Measurements from ENCODE around the gene TTC16.
A peak's percentile ranks its signal among the peaks of the same experiment; 100 is the strongest.

Gene TTC16, protein sequence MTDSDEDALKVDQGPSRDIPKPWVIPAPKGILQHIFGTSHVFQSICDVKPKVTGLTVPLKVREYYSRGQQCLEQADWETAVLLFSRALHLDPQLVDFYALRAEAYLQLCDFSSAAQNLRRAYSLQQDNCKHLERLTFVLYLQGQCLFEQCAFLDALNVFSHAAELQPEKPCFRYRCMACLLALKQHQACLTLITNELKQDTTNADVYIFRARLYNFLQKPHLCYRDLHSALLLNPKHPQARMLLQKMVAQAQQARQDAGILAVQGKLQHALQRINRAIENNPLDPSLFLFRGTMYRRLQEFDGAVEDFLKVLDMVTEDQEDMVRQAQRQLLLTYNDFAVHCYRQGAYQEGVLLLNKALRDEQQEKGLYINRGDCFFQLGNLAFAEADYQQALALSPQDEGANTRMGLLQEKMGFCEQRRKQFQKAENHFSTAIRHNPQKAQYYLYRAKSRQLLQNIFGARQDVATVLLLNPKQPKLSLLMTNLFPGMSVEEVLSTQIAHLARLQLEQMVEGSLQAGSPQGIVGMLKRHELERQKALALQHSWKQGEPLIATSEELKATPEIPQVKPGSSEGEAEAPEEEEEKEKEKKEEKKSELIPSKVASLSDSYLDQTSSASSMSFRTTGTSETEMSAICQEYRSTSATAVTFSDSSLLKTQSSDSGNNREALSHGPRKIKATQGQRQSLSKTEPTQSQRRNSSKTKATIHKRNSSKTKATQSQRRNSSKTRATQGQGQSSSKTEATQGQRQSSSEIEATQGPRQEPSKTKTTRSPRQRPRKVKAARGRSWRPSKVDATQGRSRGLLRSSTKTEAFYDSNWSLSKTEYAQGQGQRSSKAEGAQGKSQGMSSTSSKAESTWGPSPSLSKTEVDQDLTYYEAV

DNA sequence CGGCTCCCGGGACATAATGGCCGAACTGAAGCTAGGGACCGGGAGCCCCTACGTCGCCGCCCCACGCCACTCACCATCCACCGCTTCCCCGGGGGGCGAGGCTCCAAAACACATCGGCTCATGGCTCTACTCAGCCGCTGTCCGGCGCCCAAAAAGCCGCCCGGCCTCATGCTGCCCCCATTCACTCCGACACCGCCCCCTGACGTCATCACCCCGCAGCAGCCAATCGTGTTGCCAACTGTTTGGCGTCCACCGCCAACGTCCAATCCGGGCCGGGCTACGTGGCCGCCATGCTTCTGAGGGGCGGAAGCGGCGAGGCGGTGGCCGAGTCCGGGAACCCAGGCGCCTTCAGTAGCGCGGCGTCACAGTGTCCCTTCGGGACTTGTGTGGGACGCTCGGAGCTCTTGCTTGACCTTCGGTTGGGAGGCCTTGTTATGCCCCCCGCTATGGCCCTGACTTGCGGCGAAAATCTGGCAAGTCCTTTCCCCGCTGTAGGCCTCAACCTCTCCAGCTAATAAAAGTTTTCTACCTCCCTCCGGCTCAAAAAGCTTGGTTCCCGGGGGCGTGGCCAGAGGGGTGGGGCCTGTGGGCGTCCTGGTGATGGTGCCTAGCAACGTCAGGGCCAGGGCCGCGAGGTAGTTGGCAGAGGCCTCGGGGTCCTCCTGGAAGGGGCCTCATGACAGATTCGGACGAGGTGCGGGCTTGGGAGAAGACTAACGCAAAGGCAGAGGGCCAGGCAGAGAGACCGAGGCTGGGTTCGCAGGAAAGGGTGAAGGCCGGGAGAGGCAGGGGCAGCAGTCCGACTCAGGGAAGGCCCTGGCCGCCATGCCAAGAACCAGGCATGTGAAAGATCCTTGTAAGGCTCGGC is at the start of gene TTC16, which contains the start of gene PTRH1:
TSS of gene TTC16 (plus strand) at position 610 of the 868 bp plus-strand sequence. CDS start at position 677, 67 bp downstream.
TSS of gene PTRH1 (minus strand) at position 194 of the 868 bp plus-strand sequence. CDS start at position 170, 24 bp downstream.
- DNase-seq = peak; percentile 98

DNA sequence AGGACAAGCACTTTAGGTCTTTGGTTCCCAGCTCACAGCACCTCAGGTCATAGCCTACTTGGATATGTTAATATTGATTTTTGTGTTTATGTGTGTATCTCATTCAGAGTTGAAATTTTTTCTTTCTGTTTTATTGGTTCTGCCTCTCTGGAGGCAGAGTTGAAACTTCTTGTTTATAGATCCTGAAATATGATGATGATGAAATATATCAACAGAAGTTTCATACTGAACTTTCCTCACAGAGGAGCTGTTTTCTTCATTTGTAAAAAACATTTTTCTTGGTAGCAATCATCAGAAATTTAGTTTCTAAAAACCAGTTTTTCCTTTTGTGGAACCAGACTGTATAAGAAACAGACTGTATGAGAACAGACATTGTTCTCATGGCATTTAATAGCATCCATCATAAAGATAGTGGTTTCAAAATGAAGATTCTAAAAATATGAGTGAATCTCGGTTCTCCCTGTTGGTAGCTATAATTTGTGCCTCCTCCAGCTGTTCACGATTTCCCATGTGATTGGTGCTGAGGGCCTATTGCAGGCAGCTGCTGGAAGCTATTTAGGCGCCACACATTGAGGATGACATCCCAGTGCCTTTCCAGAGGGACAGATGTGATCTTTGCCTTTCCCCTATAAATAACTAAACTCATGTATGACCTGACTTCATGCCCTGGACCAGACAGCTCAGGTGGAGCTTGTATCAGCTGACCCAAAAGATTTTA is 48.6 kb upstream of the TTC16 start:
- no peak for DNase-seq

DNA sequence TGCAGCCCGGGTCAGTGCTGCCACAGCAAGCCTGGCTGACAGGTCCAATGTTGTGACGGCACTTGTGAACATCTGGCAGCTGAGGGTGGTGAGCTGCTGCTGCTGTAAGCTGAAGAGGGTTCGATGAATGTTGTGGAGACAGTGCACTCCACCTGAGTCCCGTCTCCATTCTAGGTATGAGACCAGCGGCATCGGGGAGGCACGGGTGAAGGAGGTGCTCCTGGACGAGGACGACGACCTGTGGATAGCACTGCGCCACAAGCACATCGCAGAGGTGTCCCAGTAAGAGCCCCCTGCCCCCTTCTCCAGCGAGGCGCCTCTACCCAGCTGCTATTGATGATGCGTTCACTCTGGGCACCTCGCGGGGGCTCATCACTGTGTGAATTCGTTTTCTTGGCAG is 48.0 kb upstream of the TTC16 start:
- no peak for DNase-seq

DNA sequence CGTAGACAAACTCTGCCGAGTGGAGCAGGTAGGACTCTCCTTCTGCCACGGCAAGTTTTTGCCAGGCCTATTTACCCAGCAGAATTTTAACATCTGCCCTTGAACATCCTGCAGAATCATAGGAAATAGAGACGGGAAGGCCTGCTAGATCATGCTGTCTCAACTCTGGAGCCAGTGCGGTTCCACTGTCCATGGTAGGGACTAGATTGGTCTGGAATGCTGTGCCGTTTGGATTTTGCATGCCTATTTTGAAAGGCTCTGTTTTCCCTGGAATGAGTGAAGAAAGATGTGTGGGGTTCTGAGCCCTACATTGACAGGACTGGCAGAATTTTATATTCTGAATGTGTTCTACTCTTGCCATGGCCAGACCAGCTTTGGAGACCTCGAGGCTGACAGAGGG is 42.6 kb upstream of the TTC16 start:
- no peak for DNase-seq

DNA sequence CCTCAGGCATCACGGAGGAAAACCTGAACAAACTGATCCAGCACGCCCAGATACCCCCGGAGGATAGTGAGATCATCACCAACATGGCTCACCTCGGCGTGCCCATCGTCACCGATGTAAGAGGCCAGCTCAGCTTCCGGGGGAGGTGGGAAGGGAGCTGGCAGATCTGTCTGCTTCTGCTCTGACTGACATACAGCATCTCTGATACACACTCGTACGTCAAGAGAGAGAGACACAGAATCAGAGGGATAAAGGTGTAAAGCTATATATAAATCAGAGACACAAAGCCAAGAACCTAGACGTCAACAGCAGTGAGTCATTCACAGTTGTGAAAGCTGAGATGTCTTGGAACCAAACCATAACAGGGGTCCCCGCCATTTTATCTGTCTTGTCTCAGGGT is 39.2 kb upstream of the TTC16 start:
- DNase-seq = peak; percentile 3

- no peak for DNase-seq
Observed at GRCh38 chr9:127679506-127679905, 36.4 kb upstream of the TTC16 start.

DNA sequence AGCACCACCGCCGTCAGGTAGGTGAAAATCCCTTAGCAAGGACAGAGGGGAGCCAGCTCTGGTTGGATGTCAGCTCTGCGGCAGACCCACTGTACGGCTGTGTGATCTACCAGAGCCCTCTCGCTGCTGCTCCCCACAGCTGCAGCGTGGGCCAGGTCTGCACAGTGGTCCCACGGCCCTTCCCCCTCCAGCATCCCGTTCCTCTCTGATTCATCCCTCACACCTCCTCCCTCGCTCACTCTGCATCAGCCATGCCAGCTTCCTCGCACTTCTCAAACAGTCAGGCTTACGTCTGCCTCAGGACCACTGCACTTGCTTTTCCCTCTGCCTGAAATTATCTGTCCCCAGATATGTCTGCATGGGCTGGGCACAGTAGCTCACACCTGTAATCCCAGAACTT is 35.7 kb upstream of the TTC16 start:
- peak; percentile 4 for DNase-seq

DNA sequence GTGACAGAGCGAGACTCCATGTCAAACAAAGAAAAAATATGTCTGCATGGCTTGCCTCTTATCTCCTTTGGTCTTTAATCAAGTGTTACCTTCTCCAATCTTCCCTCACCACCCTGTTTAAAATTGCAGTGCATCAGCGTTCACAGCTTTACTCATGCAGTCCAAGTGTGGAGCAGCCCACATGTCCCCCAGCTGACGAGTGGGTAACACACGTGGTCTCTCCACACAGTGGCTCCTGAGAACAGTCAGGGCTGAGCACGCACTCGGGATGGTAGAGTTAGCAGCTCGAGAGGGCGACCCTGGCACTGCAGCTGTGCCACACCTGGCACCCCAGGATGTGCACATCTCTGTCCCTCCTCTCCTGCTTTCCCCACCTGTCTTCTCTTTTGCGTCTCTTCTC is 35.0 kb upstream of the TTC16 start:
- DNase-seq = peak; percentile 10

DNA sequence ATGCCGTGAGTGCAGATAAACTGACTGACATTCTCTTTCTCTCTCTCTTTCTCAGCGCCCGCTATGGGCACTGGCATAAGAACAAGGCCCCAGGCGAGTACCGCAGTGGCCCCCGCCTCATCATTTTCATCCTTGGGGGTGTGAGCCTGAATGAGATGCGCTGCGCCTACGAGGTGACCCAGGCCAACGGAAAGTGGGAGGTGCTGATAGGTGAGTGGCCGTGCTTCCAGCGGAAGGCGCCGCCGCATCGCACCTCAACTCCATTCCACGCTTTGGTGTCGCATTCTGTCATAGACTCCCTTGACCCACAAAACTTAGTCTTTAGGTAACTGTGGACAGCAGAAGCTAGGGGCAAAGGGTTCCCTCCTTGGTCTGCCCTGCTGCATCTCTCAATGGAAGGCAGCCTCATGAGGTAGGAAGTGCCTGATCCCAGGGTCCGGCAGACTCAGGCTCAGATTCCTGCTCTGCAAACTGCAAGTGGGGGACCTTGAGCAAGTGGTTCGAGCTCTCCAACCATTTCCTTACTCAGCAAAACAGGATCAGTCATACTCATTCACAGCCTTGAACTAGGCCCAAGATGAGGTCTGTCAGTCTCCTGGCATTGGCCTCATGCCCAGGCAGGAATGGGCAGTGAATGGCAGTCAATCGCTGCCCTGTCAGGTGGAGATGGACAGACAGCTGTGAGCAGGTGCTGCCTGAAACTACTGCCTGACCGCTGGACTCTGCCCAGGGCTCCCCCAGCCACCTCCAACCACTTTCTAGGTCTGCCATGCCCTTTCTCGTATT is 33.3 kb upstream of the TTC16 start:
- no peak for DNase-seq

DNA sequence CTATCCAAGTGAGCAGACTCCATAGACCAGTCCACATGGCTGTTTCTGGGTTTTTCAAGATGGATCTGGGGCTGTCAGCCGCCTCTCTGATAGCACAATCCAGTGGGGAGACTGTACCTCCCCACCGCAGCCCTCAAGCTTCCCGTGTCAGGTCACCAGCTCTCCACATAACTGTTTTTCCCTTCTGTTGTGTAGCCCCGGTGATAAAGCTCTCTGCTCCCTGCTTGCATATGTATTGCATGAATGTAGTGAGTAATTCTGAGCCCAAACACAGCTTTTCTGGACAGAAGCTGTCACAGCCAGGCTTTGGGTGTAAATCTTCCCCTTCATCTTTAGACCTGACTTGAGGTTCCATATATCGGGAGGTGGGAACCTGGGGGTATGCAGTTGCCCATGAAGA is 32.2 kb upstream of the TTC16 start:
- DNase-seq = no peak

DNA sequence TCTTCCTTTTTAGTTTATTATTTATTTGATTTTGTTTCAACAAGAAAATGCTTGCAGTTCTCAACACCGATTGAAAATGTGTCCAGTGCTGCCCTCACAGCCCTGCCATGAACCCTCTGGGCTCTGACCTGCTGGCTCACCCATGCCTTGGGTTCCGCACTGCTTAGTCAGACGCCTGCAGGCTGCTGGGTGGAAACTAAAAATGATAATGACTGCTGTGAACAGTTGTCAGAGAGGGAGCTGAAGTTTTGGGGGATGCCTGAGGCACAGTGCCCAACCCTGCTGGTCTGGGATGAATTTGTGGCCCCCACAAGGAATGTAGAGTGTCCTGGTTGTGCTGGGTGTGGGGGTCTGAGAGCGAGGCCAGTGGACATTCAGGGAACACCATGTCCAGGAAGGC is 31.3 kb upstream of the TTC16 start:
- no peak for DNase-seq

GRCh38 chr9:127686461-127687393 is 29.2 kb upstream of the TTC16 start:
- no peak for DNase-seq

GRCh38 chr9:127689329-127690000 is 26.4 kb upstream of the TTC16 start:
- DNase-seq = no peak

GRCh38 chr9:127690735-127691134 is 25.1 kb upstream of the TTC16 start:
- DNase-seq = no peak

- DNase-seq = no peak
Observed at GRCh38 chr9:127692071-127692470, 23.8 kb upstream of the TTC16 start.

GRCh38 chr9:127693143-127693542 is 22.7 kb upstream of the TTC16 start:
- no peak for DNase-seq

GRCh38 chr9:127693697-127694096 is 22.2 kb upstream of the TTC16 start:
- no peak for DNase-seq

DNA sequence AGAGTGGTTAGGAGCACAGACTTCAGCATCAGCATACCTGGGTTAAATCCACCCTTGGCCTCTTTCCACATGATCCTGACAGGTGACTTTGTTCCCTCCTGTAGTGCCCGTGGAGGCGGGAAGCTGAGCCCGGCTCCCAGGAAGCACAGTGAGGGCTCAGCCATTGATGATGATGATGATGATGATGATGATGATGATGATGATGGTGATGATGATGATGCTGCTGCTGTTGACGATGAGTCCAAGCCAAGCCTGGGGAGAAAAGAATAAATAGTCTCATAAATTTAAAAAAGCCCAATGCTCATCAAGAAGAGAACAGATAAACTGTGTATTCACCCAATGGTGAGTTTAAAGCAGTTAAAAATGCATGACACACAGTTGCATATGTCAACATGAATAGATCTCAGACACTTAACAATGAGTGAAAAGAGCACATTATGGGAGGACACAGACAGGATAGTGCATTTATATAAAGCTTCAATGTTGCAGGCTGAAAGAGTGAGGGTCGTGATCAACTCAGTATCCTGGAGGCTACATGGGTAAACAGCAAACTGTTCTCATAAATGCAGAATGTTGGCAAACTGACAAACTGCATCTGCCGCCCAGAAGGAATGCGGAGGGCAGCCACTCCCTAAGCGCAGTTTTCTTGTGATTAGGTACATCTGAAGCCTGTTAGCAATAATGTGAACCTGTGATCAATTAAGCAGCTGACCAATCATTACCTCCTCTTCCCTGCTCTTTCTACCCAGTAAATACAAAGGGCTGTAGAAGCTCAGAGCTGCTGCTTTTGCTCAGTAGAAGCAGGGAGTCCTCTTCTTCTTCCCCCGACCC is 20.8 kb upstream of the TTC16 start:
- DNase-seq = no peak

DNA sequence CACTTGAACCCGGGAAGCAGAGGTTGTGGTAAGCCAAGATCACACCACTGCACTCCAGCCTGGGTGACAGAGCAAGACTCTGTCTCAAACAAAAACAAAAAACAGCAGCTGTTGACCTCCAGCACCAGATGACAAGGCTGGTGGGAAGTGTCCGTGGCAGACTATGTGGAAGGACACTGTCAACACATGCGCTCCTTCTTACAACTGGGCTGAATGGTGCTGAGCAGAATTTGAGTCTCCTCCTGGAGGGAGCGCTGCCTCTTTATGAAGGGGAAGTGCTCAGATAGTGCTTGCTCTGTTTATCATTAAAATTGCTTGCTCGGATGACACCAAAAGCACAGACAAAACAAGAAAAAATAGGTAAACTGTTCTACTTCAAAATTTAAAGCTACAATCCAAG is 18.3 kb upstream of the TTC16 start:
- no peak for DNase-seq

All from right hindlimb (tissue), 1 donor.